WI38 (cell line): ENCODE results near the gene ZFP69B.

ENCODE experiments used
- H3K4me3 ChIP-seq: 2 replicates; pipeline ENCODE4 v1.5.1; 2011; ENCODE audit warnings: low read depth, mild to moderate bottlenecking, control low read depth, low read length
- TF ChIP-seq, protein P1 (sequence below): IDR thresholded peaks from 2 replicates; pipeline ENCODE4 v1.5.1; 2012; ENCODE audit warnings: low read depth, mild to moderate bottlenecking, control low read depth, low read length

The ZFP69B gene

DNA sequence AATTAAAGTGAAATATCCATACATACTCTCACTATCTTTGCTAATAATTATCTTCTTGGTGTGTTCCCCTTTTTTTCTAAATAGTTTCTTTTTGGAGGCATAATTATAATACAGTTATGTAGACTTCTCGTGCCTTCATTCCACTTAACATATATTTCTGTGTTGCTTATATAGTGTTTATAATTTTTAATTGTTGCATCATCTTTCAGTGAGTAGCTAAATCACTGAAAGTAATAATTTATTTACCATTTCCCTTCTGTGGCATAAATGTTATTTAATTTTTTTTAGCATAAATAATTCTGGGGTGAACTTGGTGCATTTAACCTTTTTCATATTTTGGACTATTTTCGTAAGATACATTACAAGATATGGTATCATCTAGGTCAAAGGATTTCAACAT, 38.4 kb upstream of the ZFP69B start:
- TF ChIP-seq, protein P1, sequence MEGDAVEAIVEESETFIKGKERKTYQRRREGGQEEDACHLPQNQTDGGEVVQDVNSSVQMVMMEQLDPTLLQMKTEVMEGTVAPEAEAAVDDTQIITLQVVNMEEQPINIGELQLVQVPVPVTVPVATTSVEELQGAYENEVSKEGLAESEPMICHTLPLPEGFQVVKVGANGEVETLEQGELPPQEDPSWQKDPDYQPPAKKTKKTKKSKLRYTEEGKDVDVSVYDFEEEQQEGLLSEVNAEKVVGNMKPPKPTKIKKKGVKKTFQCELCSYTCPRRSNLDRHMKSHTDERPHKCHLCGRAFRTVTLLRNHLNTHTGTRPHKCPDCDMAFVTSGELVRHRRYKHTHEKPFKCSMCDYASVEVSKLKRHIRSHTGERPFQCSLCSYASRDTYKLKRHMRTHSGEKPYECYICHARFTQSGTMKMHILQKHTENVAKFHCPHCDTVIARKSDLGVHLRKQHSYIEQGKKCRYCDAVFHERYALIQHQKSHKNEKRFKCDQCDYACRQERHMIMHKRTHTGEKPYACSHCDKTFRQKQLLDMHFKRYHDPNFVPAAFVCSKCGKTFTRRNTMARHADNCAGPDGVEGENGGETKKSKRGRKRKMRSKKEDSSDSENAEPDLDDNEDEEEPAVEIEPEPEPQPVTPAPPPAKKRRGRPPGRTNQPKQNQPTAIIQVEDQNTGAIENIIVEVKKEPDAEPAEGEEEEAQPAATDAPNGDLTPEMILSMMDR, result no peak
- H3K4me3 ChIP-seq, result no peak overlapping the region

DNA sequence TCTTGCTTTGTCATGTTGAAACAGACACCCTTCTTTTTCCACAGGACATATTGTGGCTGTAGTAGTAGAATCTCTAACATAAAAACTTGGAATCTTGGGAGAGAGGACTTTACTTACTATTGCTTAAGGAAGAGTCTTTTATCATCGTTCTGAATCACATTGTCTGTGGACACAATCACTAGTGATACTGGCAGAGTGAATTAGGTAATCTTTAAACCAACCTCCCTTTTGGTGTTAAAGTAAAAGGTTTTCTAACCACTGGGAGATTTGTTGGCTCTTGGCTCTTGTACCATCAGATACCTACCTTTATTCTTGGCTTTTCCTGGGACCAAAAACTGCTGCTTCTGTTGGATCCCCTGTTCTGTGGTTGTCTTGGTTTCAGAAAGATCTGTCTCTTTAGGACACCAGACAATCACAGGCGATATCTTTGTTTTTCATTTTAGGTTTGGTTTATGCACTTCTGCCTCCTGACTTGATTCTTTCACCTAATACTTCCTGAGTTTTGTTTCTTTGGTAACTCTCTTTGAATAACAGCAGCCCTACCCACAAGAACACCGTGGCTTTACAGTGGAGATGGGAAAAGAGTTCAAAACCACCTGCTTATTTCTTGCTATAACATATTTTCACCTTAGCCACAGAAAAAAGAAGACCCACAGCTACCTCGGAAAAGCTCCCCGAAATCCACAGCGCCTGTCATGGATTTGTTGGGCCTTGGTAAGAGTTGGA, 36.6 kb upstream of the ZFP69B start:
- TF ChIP-seq, protein P1, result no peak
- H3K4me3 ChIP-seq, result no peak overlapping the region

DNA sequence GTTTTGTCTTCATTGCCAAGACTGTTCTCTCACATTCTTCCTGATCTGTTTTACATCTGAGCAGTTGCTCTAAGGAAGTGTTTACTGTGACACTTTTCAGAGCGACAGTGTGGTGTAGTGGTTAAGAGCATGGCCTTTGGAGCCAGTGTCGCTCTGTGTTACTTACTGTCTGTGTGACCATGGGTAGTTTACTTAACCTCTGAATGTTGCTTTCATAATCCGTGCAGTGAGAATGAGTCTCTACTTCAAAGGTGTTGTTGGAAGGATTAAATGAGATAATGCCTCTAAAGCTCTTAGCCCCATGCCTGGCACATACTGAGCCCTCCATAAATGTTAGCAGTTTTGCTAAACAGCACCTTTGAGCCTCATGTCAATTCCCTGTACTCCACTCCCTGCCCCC, 35.9 kb upstream of the ZFP69B start:
- H3K4me3 ChIP-seq, result no peak overlapping the region
- TF ChIP-seq, protein P1, result no peak

DNA sequence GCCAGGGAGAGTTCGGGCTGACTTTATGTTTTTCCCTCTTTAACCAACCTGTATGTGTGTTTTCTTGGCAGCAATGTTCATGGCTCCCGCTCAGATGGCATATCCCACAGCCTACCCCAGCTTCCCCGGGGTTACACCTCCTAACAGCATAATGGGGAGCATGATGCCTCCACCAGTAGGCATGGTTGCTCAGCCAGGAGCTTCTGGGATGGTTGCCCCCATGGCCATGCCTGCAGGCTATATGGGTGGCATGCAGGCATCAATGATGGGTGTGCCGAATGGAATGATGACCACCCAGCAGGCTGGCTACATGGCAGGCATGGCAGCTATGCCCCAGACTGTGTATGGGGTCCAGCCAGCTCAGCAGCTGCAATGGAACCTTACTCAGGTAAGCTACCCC, 33.6 kb upstream of the ZFP69B start:
- TF ChIP-seq, protein P1, result no peak
- no peak overlapping the region for H3K4me3 ChIP-seq

DNA sequence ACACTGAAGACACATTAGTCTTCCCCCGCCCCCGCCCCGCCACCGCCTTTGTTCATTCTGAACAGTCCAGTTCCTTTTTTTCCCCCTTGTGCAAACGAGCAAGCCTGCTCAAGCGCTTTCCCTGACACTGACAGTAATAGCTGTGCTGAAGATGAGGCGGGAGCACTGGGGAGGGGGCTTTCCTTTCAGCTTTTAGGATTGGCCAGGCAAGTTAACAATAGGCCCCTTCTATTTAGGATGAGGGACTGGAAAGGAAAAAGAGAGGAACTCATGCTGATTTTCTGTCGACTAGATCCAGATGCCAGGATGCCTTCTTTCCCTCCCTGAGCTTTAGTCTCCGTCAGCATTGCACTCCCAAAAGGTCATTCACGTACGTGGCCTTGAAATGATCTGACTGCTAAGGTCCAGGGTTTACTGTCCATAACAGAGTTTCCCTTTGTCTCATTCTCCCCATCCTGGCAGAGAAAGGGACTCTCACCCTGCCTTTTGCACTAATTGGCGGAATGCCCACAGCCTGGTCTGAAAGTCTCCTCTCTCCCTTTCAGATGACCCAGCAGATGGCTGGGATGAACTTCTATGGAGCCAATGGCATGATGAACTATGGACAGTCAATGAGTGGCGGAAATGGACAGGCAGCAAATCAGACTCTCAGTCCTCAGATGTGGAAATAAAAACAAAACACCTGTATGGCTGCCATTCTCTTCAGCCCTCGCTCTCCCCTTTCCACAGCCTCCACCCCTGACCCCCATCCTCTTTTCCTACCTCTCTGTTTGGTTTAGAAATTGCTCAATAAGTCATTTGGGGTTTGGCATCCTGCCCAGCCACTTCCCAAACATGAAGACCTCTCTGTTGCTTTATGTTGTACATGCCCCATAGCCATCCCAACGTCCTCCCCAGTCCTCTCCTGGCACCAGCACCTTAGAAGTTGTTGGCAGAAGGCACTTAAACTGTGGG, 28.6 kb upstream of the ZFP69B start:
- TF ChIP-seq, protein P1, result no peak

DNA sequence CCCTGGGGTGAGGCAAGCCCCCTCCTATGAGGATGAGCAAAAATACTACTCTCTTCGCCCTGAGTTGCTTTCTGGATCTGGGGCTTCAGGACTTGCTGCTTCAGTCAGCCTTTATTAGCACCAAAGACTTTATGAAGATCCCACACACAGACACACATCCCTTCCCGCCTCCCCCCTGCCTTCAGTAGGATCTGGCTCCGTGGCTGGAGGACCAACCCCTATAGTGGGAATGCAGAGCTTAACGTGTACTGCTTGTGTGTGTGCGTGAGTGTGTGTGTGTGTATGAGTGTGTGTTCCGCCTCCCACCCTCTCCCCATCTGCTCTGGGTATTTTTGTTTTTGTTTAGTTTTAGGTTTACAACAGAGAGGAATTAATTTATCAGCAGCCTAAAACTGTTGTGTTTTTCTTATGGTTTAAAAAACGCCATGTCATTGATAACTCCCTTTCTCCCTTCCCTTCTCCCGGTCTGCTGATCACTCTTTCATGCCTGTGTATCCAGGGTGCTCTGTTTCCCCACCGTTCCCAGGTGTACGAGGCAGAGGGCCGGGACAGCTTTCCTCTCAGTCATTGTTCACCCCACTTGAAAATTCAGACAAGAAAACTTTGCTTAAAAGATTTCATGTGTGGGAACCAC, 27.5 kb upstream of the ZFP69B start:
- TF ChIP-seq, protein P1, result no peak
- no peak overlapping the region for H3K4me3 ChIP-seq

More for the DNA sequence above, 28.6 kb upstream of the ZFP69B start:
- H3K4me3 ChIP-seq, result no peak overlapping the region

DNA sequence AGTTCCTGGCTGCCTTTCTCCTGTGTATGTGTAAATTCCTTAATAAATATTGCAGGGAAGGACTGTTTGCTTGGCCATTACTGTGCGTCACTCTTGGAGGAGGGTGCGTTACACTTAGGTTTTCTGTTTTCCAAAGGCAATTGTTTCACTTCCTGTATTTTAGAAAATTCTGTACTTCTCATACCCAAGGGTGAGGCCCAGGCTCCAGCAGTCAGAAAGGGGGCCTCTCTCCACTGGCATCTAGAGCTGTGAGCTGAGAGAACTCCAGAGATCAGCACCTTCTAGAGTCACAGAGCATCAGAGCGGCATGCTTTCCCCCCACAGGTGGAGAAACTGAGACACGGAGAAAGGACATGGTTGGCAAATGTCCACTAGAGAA, 27.0 kb upstream of the ZFP69B start:
- no peak overlapping the region for H3K4me3 ChIP-seq
- TF ChIP-seq, protein P1, result no peak
